ENCODE measurements around the gene ATP8A1. TPM values are rescaled to one million over a fixed set of nuclear protein-coding genes. Genes with fewer than 3 reads are reported as not detected.

Gene ATP8A1
- total and polyA plus RNA-seq, 4 donors, result 0.65 to 15.9 (median 5.9) TPM

DNA sequence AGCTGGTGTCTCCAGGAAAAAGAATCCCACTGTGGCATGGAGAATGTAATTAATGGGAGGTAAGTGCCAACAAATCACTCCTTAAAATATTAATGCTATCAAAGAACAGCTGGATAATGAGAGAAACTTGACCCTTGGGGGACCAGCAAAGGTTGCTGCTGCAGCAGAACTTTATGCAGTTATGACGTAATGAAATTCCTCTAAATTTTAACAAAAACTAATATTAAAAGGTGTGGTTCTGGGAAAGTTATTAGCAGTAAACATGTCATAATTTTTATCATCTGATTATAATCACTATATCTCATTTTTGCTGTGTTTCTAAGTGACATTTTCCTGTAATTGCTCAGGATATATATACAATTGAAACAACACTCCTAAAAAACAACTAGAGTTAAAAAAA lies 261.3 kb downstream of the ATP8A1 start:
- H3K9ac ChIP-seq (ENCODE audit: low read depth in 1 of 2, low read length in 2 of 2), result no peak overlapping the region
- H3K36me3 ChIP-seq (ENCODE audit: control insufficient read depth in 4 of 4, insufficient read depth in 3 of 4, low read depth in 1 of 4, low read length in 3 of 4), result no peaks in the 10 kb centered on the region
- no peak overlapping the region for H3K4me3 ChIP-seq (ENCODE audit: low read depth in 1 of 3, low read length in 3 of 3)
- H3K27ac ChIP-seq (ENCODE audit: low read depth in 1 of 2, low read length in 2 of 2), result no peak overlapping the region
- H3K27me3 ChIP-seq (ENCODE audit: control insufficient read depth in 4 of 4, insufficient read depth in 4 of 4, low read length in 3 of 4), result peaks cover 2 to 17% (median 9%) of the 10 kb centered on the region in 4 donors
- TF ChIP-seq HNF4G (IDR thresholded peaks at IDR 0.05) (no peak), FOXA1 (IDR thresholded peaks at IDR 0.05) (no peak), YY1 (IDR thresholded peaks at IDR 0.05) (no peak), NR2F2 (IDR thresholded peaks at IDR 0.05) (no peak), GABPA (IDR thresholded peaks at IDR 0.05 in 1 of 2, conservative IDR thresholded peaks at IDR 0.05 in 1 of 2) (no peak), TAF1 (conservative IDR thresholded peaks at IDR 0.05) (no peak), SP1 (IDR thresholded peaks at IDR 0.05) (no peak), EGR1 (IDR thresholded peaks at IDR 0.05; ENCODE audit: low read depth in 2 of 2) (no peak), JUND (IDR thresholded peaks at IDR 0.05) (no peak), HNF4A (conservative IDR thresholded peaks at IDR 0.05) (no peak)
- TF ChIP-seq, protein P1, sequence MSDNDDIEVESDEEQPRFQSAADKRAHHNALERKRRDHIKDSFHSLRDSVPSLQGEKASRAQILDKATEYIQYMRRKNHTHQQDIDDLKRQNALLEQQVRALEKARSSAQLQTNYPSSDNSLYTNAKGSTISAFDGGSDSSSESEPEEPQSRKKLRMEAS (IDR thresholded peaks at IDR 0.05), result no peak
- TF ChIP-seq, protein P2, sequence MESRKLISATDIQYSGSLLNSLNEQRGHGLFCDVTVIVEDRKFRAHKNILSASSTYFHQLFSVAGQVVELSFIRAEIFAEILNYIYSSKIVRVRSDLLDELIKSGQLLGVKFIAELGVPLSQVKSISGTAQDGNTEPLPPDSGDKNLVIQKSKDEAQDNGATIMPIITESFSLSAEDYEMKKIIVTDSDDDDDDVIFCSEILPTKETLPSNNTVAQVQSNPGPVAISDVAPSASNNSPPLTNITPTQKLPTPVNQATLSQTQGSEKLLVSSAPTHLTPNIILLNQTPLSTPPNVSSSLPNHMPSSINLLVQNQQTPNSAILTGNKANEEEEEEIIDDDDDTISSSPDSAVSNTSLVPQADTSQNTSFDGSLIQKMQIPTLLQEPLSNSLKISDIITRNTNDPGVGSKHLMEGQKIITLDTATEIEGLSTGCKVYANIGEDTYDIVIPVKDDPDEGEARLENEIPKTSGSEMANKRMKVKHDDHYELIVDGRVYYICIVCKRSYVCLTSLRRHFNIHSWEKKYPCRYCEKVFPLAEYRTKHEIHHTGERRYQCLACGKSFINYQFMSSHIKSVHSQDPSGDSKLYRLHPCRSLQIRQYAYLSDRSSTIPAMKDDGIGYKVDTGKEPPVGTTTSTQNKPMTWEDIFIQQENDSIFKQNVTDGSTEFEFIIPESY (IDR thresholded peaks at IDR 0.05), result no peak
- TF ChIP-seq, protein P3, sequence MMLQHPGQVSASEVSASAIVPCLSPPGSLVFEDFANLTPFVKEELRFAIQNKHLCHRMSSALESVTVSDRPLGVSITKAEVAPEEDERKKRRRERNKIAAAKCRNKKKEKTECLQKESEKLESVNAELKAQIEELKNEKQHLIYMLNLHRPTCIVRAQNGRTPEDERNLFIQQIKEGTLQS (IDR thresholded peaks at IDR 0.05), result no peak
- 85% methylated on average over 1 of the region's 1 CpG for WGBS
- no peaks in the 10 kb centered on the region for H3K9me3 ChIP-seq (ENCODE audit: control insufficient read depth in 4 of 4, low read length in 3 of 4)
- no peak for DNase-seq (ENCODE audit: low spot score)
- H3K4me1 ChIP-seq (ENCODE audit: control insufficient read depth in 4 of 4, insufficient read depth in 4 of 4, low read length in 3 of 4), result peaks cover 16 to 29% (median 19%) of the 10 kb centered on the region in 4 donors

DNA sequence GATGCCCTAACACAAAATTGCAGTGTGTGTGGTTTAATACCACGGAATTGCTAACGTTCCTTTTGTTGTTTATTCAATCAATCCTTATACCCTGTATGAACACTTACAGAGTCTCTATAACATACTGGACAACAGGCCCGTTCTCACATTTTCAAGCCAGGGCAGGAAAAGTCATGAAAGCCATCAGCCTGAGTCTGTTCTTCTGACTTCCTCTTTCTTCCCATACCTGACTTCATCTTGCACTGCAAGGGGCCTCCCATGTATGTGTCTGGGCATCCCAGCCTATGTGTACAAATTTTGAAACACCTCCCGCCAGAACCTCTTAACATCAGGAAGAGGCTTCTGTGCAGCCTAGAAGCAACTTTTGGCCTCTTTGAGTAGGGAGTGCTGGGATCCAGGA lies 264.5 kb downstream of the ATP8A1 start:
- H3K4me1 ChIP-seq (ENCODE audit: control insufficient read depth in 4 of 4, insufficient read depth in 4 of 4, low read length in 3 of 4), result peaks cover 3 to 11% (median 8%) of the 10 kb centered on the region in 4 donors
- DNase-seq (ENCODE audit: low spot score), result no peak
- no peak overlapping the region for H3K4me3 ChIP-seq (ENCODE audit: low read depth in 1 of 3, low read length in 3 of 3)
- WGBS, result 86% methylated on average over 4 of the region's 4 CpGs
- no peak overlapping the region for H3K9ac ChIP-seq (ENCODE audit: low read depth in 1 of 2, low read length in 2 of 2)
- no peaks in the 10 kb centered on the region for H3K9me3 ChIP-seq (ENCODE audit: control insufficient read depth in 4 of 4, low read length in 3 of 4)
- H3K27ac ChIP-seq (ENCODE audit: low read depth in 1 of 2, low read length in 2 of 2), result no peak overlapping the region
- peaks cover 0 to 12% (median 7%) of the 10 kb centered on the region in 4 donors for H3K27me3 ChIP-seq (ENCODE audit: control insufficient read depth in 4 of 4, insufficient read depth in 4 of 4, low read length in 3 of 4)
- TF ChIP-seq HNF4G (IDR thresholded peaks at IDR 0.05), result no peak
- no peak for TF ChIP-seq GABPA (IDR thresholded peaks at IDR 0.05 in 1 of 2, conservative IDR thresholded peaks at IDR 0.05 in 1 of 2)
- no peak for TF ChIP-seq EGR1 (IDR thresholded peaks at IDR 0.05; ENCODE audit: low read depth in 2 of 2)
- TF ChIP-seq FOXA2 (IDR thresholded peaks at IDR 0.05), result no peak
- TF ChIP-seq FOXA1 (IDR thresholded peaks at IDR 0.05), result no peak
- TF ChIP-seq RAD21 (IDR thresholded peaks at IDR 0.05), result no peak
- TF ChIP-seq HNF4A (conservative IDR thresholded peaks at IDR 0.05), result no peak
- TF ChIP-seq, protein P2 (IDR thresholded peaks at IDR 0.05), result no peak
- TF ChIP-seq JUND (IDR thresholded peaks at IDR 0.05), result no peak
- TF ChIP-seq SP1 (IDR thresholded peaks at IDR 0.05), result no peak
- TF ChIP-seq, protein P1 (IDR thresholded peaks at IDR 0.05), result no peak
- no peak for TF ChIP-seq RXRA (IDR thresholded peaks at IDR 0.05)
- no peak for TF ChIP-seq NR2F2 (IDR thresholded peaks at IDR 0.05)
- TF ChIP-seq YY1 (IDR thresholded peaks at IDR 0.05), result no peak
- TF ChIP-seq, protein P3 (IDR thresholded peaks at IDR 0.05), result no peak
- TF ChIP-seq TAF1 (conservative IDR thresholded peaks at IDR 0.05), result no peak
- TF ChIP-seq, protein P4, sequence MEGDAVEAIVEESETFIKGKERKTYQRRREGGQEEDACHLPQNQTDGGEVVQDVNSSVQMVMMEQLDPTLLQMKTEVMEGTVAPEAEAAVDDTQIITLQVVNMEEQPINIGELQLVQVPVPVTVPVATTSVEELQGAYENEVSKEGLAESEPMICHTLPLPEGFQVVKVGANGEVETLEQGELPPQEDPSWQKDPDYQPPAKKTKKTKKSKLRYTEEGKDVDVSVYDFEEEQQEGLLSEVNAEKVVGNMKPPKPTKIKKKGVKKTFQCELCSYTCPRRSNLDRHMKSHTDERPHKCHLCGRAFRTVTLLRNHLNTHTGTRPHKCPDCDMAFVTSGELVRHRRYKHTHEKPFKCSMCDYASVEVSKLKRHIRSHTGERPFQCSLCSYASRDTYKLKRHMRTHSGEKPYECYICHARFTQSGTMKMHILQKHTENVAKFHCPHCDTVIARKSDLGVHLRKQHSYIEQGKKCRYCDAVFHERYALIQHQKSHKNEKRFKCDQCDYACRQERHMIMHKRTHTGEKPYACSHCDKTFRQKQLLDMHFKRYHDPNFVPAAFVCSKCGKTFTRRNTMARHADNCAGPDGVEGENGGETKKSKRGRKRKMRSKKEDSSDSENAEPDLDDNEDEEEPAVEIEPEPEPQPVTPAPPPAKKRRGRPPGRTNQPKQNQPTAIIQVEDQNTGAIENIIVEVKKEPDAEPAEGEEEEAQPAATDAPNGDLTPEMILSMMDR (IDR thresholded peaks at IDR 0.05; ENCODE audit: low read depth, low read length, missing input control), result no peak
- H3K36me3 ChIP-seq (ENCODE audit: control insufficient read depth in 4 of 4, insufficient read depth in 3 of 4, low read depth in 1 of 4, low read length in 3 of 4), result no peaks in the 10 kb centered on the region
